IMR-90 (cell line): ENCODE results near the gene MICA. TPM values are rescaled to one million over a fixed set of nuclear protein-coding genes. Genes with fewer than 3 reads are reported as not detected.

ENCODE experiments used
- ATAC-seq: fragments of 200-7000 bp; cut with Tn5 transposase; 2 replicates; pipeline ENCODE4 v1.9.1; 2020; ENCODE audit warnings: low read depth, mild to moderate bottlenecking, moderate library complexity
- BruUV-seq: library from RNA; stranded (reverse); fragments of 400-500 nt; replicated peaks from 2 replicates; lab custom pipeline; 2021; lab: Mats Ljungman, UMichigan
- CTCF ChIA-PET: fragments of 300-600 bp; formaldehyde crosslinking; extraction: SDS; loops from one replicate; lab custom pipeline; 2021; ENCODE audit warnings: antibody characterized with exemption; lab: Yijun Ruan, JAX
- POLR2A ChIA-PET: fragments of 300-600 bp; sonication (Branson Sonifier 250); formaldehyde crosslinking; loops from one replicate; lab custom pipeline; 2022; ENCODE audit warnings: antibody characterized with exemption; ENCODE audit not compliant: unreplicated experiment; lab: Charles Lee
- DNase-seq: peaks from one replicate; pipeline ENCODE4 v3.0.0; 2013
- H2AFZ ChIP-seq: replicated peaks from 2 replicates; pipeline ENCODE3; 2013; ENCODE audit warnings: low read length, mild to moderate bottlenecking; ENCODE audit not compliant: poor library complexity
- H2AK5ac ChIP-seq: 2 replicates; pipeline ENCODE4 v1.6.1; 2013; ENCODE audit warnings: low read depth, low read length, inconsistent platforms
- H2AK9ac ChIP-seq: replicated peaks from 2 replicates; pipeline ENCODE3; 2013; ENCODE audit warnings: mild to moderate bottlenecking, low read depth, low read length, moderate library complexity; ENCODE audit not compliant: poor library complexity
- H2BK120ac ChIP-seq: 2 replicates; pipeline ENCODE4 v1.6.1; 2013; ENCODE audit warnings: low read depth, low read length, inconsistent platforms
- H2BK15ac ChIP-seq: 3 replicates; pipeline ENCODE4 v1.6.1; 2013; ENCODE audit warnings: low read depth, low read length, inconsistent platforms
- H2BK20ac ChIP-seq: 2 replicates; pipeline ENCODE4 v1.6.1; 2013; ENCODE audit warnings: low read depth, mild to moderate bottlenecking, inconsistent platforms, low read length, moderate library complexity
- H2BK5ac ChIP-seq: 2 replicates; pipeline ENCODE4 v1.6.1; 2013; ENCODE audit warnings: mild to moderate bottlenecking, low read depth, low read length, inconsistent platforms; ENCODE audit not compliant: poor library complexity, severe bottlenecking
- H3K14ac ChIP-seq: replicated peaks from 2 replicates; pipeline ENCODE4 v1.6.1; 2013; ENCODE audit warnings: low read depth, low read length, inconsistent platforms
- H3K18ac ChIP-seq: 2 replicates; pipeline ENCODE4 v1.6.1; 2013; ENCODE audit warnings: low read depth, low read length, control low read depth
- H3K23ac ChIP-seq: 2 replicates; pipeline ENCODE4 v1.6.1; 2013; ENCODE audit warnings: low read depth, low read length, inconsistent platforms
- H3K27ac ChIP-seq: 2 replicates; pipeline ENCODE4 v1.5.1; 2013; ENCODE audit warnings: mild to moderate bottlenecking, control low read depth, low read length; ENCODE audit not compliant: insufficient read depth
- H3K27me3 ChIP-seq: 2 replicates; pipeline ENCODE4 v1.6.1; 2013; ENCODE audit warnings: low read length; ENCODE audit not compliant: control insufficient read depth, insufficient read depth
- H3K36me3 ChIP-seq: 2 replicates; pipeline ENCODE4 v1.6.1; 2013; ENCODE audit warnings: low read length, mixed read lengths; ENCODE audit not compliant: control insufficient read depth, insufficient read depth
- H3K4ac ChIP-seq: 2 replicates; pipeline ENCODE4 v1.6.1; 2013; ENCODE audit warnings: low read depth, low read length, inconsistent platforms
- H3K4me1 ChIP-seq: 2 replicates; pipeline ENCODE4 v1.6.1; 2013; ENCODE audit warnings: low read length, mixed read lengths; ENCODE audit not compliant: control insufficient read depth, insufficient read depth
- H3K4me2 ChIP-seq: 2 replicates; pipeline ENCODE4 v1.6.1; 2013; ENCODE audit warnings: low read depth, mild to moderate bottlenecking, control low read depth, low read length, moderate library complexity
- H3K4me3 ChIP-seq: 2 replicates; pipeline ENCODE4 v1.5.1; 2013; ENCODE audit warnings: low read depth, mild to moderate bottlenecking, control low read depth, low read length, moderate library complexity; ENCODE audit not compliant: insufficient read depth
- H3K56ac ChIP-seq: 2 replicates; pipeline ENCODE4 v1.6.1; 2013; ENCODE audit warnings: low read length, inconsistent platforms; ENCODE audit not compliant: insufficient read depth; ENCODE audit errors: extremely low read depth
- H3K79me1 ChIP-seq, 2 experiments: 2 replicates each; pipeline ENCODE4 v1.6.1; 2013; ENCODE audit warnings: low read length in 2 of 2, inconsistent platforms in 1 of 2, low read depth in 1 of 2
- H3K9ac ChIP-seq: 2 replicates; pipeline ENCODE4 v1.6.1; 2013; ENCODE audit warnings: low read depth, low read length, control low read depth
- H3K9me1 ChIP-seq: 2 replicates; pipeline ENCODE4 v1.6.1; 2013; ENCODE audit warnings: low read length, inconsistent platforms; ENCODE audit not compliant: insufficient read depth
- H3K9me3 ChIP-seq: 2 replicates; pipeline ENCODE4 v1.6.1; 2013; ENCODE audit warnings: low read length; ENCODE audit not compliant: control insufficient read depth, insufficient read depth
- H4K20me1 ChIP-seq: 2 replicates; pipeline ENCODE4 v1.6.1; 2013; ENCODE audit warnings: low read length, inconsistent platforms; ENCODE audit not compliant: insufficient read depth
- H4K5ac ChIP-seq: 2 replicates; pipeline ENCODE4 v1.6.1; 2013; ENCODE audit warnings: mild to moderate bottlenecking, low read depth, low read length, control low read depth
- H4K8ac ChIP-seq, 2 experiments: 2 replicates each; pipeline ENCODE4 v1.6.1; 2013; ENCODE audit warnings: low read depth in 2 of 2, low read length in 2 of 2, control low read depth in 1 of 2, inconsistent platforms in 1 of 2
- H4K91ac ChIP-seq: 2 replicates; pipeline ENCODE4 v1.6.1; 2013; ENCODE audit warnings: low read depth, low read length, inconsistent platforms; ENCODE audit not compliant: insufficient read depth
- BHLHE40 ChIP-seq: fragments of 150-350 bp; IDR thresholded peaks from 2 replicates; pipeline ENCODE4 v1.6.1; 2016; ENCODE audit warnings: mild to moderate bottlenecking, low read depth, low read length
- CTCF ChIP-seq: conservative IDR thresholded peaks from 2 replicates; pipeline ENCODE4 v1.5.1; 2012; ENCODE audit warnings: mild to moderate bottlenecking, low read depth, low read length, improper control_type of control experiment
- POLR2A ChIP-seq: IDR thresholded peaks from 2 replicates; pipeline ENCODE4 v1.6.1; 2012; ENCODE audit warnings: mild to moderate bottlenecking, low read depth, low read length
- RAD21 ChIP-seq: IDR thresholded peaks from 2 replicates; pipeline ENCODE4 v1.6.1; 2012; ENCODE audit warnings: low read length, improper control_type of control experiment
- RFX5 ChIP-seq: IDR thresholded peaks from 2 replicates; pipeline ENCODE4 v1.8.0; 2012; ENCODE audit warnings: low read depth, mild to moderate bottlenecking, low read length, moderate library complexity
- SMC3 ChIP-seq: fragments of 150-350 bp; IDR thresholded peaks from 2 replicates; pipeline ENCODE4 v1.6.1; 2016; ENCODE audit warnings: low read depth, mild to moderate bottlenecking, antibody characterized with exemption, low read length, moderate library complexity
- USF2 ChIP-seq: fragments of 150-350 bp; IDR thresholded peaks from 2 replicates; pipeline ENCODE4 v1.6.1; 2017; ENCODE audit warnings: mild to moderate bottlenecking, antibody characterized with exemption, low read length, low read depth
- WGBS, 2 experiments: methylation state at CpG; one replicate each; pipeline versions ENCODE4 v1.1.5 to v1.1.7; 2013; ENCODE audit warnings: missing lambda C conversion rate in 2 of 2; ENCODE audit not compliant: insufficient read length in 1 of 2; ENCODE audit errors: extremely low coverage in 2 of 2; 5-methylcytosine and 5-hydroxymethylcytosine counted together
- dilution Hi-C: fragments of 300-500 bp; cut with HindIII; formaldehyde crosslinking; loops from one replicate; pipeline ENCODE4 v1.14.3; 2018; ENCODE audit warnings: low sequenced_read_pairs; ENCODE audit not compliant: unreplicated experiment
- in situ Hi-C: fragments of 300-500 bp; cut with MboI; formaldehyde crosslinking; loops from 3 replicates; pipeline ENCODE4 v1.14.3; 2019; ENCODE audit warnings: low sequenced_read_pairs, inconsistent platforms, mixed read lengths
- intact Hi-C: fragments of 100-400 bp; cut with micrococcal nuclease; formaldehyde crosslinking; loops from 2 replicates; pipeline ENCODE4 v1.10.0; 2022
- polyA plus RNA-seq, 3 experiments: library from polyadenylated mRNA; depleted of rRNA; stranded (reverse); fragments of >200 nt; gene quantifications; 2 replicates each; pipeline ENCODE4 v1.2.3, GENCODE V29; 2012; ENCODE audit warnings: low replicate concordance in 1 of 3
- total RNA-seq: library from RNA; depleted of rRNA; stranded (reverse); fragments of >200 nt; gene quantifications from 2 replicates; pipeline ENCODE4 v1.2.3, GENCODE V29; 2012

The MICA gene
- total and polyA plus RNA-seq, 2 of the 4 experiments (the other 2 are of a cell fraction) = 55.9 to 67.7 TPM

GRCh38 chr6:31366693-31367470 lies 36.5 kb upstream of the MICA start:
- TF ChIP-seq RAD21 (peak; percentile 97), CTCF (peak; percentile 98), RFX5 (0 out of 2 replicates have a peak, but pooled peaks have one; percentile 49), POLR2A (0 out of 2 replicates have a peak, but pooled peaks have one; percentile 43), BHLHE40 (no peak), SMC3 (peak; percentile 93), USF2 (no peak)
- Histone ChIP-seq H4K5ac (no peak overlapping the region), H2AK9ac (peak overlapping the region; percentile 82), H3K36me3 (no peaks in the 10 kb centered on the region), H3K14ac (no peak overlapping the region), H3K9ac (no peak overlapping the region), H2BK120ac (no peak overlapping the region), H3K4me3 (no peak overlapping the region), H3K4me1 (no peaks in the 10 kb centered on the region), H4K91ac (no peak overlapping the region), H2BK20ac (no peak overlapping the region), H3K79me1 (no peaks in the 10 kb centered on the region), H3K56ac (no peak overlapping the region), H4K8ac (no peak overlapping the region), H3K9me1 (no peaks in the 10 kb centered on the region), H2BK15ac (no peak overlapping the region), H3K23ac (no peak overlapping the region), H4K20me1 (no peaks in the 10 kb centered on the region), H2AFZ (peak overlapping the region; percentile 90), H2BK5ac (no peak overlapping the region), H2AK5ac (no peak overlapping the region), H3K27ac (no peak overlapping the region), H3K18ac (no peak overlapping the region), H3K4me2 (peak overlapping the region; percentile 67), H3K9me3 (no peaks in the 10 kb centered on the region), H3K27me3 (peaks cover 31% of the 10 kb centered on the region), H3K4ac (no peak overlapping the region)
- intact Hi-C loops (loop anchor here (1.0 to 2.0 kb wide), 2 partner anchors 170 to 230 kb away; no protein-coding TSS in a partner anchor), dilution Hi-C loops (no loop called here), in situ Hi-C loops (loop anchor here (5.0 kb wide), 2 partner anchors 170 to 230 kb away; partner anchors contain the start of gene PSORS1C2)
- ATAC-seq (peak; percentile 100), DNase-seq (peak; percentile 86)
- ChIA-PET CTCF (interaction anchor here (0.5 to 1.4 kb wide), 14 partner anchors 8 to 250 kb away, joined by 3 to 10 read pairs (median 3); partner anchors contain the start of gene PSORS1C2), POLR2A (interaction anchor here (0.6 kb wide), 1 partner anchor 75 kb away, joined by 3 read pairs; no protein-coding TSS in a partner anchor)
- no TSS peak for BruUV-seq
- no CpG with 5 or more reads among the region's 30 CpGs for WGBS, 2 experiments
